ENCODE data around the gene CEP104. TPM values are rescaled to one million over a fixed set of nuclear protein-coding genes. Genes with fewer than 3 reads are reported as not detected.

CEP104 gene
- total and polyA plus RNA-seq, 9 of the 15 experiments (the other 6 are each of a cell fraction or from before 2014, with no cell fraction given): 11.2 to 63.4 (median 42.6) TPM

DNA sequence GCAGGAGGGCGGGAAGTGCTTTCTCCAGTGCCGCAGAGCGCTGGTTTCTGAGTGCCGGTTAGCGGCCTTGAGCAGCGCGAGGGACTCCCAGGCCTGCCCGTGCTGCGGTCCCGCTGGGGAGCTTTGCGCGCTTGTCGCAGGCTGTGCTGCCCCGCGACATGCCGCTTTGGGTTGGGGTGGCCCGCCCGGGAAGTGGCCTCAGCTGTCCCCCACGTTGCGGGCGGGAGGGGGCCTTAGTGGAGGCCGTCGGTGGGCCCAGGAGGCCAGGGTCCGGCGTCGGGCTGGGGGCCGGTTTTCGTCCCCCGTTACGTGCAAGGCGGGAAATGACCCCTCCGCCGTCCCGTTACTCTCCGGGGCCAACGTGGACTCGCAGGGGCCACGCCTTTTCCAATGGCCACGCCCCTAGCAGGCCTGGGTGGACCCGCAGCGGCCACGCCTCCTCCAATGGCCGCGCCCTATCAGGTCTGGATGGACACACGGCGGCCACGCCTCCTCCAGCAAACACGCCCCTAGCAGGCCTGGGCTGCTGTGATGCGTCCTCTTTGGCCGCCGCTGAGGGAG is 44.0 kb upstream of the CEP104 start (continued):
- TF ChIP-seq, protein P1, sequence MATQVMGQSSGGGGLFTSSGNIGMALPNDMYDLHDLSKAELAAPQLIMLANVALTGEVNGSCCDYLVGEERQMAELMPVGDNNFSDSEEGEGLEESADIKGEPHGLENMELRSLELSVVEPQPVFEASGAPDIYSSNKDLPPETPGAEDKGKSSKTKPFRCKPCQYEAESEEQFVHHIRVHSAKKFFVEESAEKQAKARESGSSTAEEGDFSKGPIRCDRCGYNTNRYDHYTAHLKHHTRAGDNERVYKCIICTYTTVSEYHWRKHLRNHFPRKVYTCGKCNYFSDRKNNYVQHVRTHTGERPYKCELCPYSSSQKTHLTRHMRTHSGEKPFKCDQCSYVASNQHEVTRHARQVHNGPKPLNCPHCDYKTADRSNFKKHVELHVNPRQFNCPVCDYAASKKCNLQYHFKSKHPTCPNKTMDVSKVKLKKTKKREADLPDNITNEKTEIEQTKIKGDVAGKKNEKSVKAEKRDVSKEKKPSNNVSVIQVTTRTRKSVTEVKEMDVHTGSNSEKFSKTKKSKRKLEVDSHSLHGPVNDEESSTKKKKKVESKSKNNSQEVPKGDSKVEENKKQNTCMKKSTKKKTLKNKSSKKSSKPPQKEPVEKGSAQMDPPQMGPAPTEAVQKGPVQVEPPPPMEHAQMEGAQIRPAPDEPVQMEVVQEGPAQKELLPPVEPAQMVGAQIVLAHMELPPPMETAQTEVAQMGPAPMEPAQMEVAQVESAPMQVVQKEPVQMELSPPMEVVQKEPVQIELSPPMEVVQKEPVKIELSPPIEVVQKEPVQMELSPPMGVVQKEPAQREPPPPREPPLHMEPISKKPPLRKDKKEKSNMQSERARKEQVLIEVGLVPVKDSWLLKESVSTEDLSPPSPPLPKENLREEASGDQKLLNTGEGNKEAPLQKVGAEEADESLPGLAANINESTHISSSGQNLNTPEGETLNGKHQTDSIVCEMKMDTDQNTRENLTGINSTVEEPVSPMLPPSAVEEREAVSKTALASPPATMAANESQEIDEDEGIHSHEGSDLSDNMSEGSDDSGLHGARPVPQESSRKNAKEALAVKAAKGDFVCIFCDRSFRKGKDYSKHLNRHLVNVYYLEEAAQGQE (IDR thresholded peaks at IDR 0.05; ENCODE audit: borderline replicate concordance): no peak
- TF ChIP-seq, protein P1 (CRISPR knock-in tag; IDR thresholded peaks at IDR 0.05; ENCODE audit: low read depth): 0 out of 2 replicates have a peak, but pooled peaks have one; percentile 23
- TF ChIP-seq SAP30 (IDR thresholded peaks at IDR 0.05; ENCODE audit: borderline replicate concordance, insufficient read depth, low read depth, low read length, poor library complexity, severe bottlenecking) (peak; percentile 17), NEUROD1 (IDR thresholded peaks at IDR 0.05; ENCODE audit: borderline replicate concordance, low read depth, low read length, partially characterized antibody) (peak; percentile 56), CREM (IDR thresholded peaks at IDR 0.05; ENCODE audit: low read depth) (peak; percentile 81), ETV5 (CRISPR knock-in tag; IDR thresholded peaks at IDR 0.05; ENCODE audit: low read depth) (peak; percentile 16; the same call in 1 of the 2 replicates), NFIX (CRISPR knock-in tag; IDR thresholded peaks at IDR 0.05; ENCODE audit: low read depth) (no peak), FOXK2 (conservative IDR thresholded peaks at IDR 0.05 in 1 of 2, IDR thresholded peaks at IDR 0.05 in 1 of 2; ENCODE audit: low read depth in 2 of 2) (peak; percentile 90 to 91), NBN (IDR thresholded peaks at IDR 0.05; ENCODE audit: low read depth) (peak; percentile 24; the same call in 1 of the 2 replicates)
- TF ChIP-seq, protein P2, sequence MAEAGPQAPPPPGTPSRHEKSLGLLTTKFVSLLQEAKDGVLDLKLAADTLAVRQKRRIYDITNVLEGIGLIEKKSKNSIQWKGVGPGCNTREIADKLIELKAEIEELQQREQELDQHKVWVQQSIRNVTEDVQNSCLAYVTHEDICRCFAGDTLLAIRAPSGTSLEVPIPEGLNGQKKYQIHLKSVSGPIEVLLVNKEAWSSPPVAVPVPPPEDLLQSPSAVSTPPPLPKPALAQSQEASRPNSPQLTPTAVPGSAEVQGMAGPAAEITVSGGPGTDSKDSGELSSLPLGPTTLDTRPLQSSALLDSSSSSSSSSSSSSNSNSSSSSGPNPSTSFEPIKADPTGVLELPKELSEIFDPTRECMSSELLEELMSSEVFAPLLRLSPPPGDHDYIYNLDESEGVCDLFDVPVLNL (CRISPR knock-in tag; IDR thresholded peaks at IDR 0.05; ENCODE audit: low read depth): no peak; the same call in 1 of the 2 replicates
- TF ChIP-seq, protein P3, sequence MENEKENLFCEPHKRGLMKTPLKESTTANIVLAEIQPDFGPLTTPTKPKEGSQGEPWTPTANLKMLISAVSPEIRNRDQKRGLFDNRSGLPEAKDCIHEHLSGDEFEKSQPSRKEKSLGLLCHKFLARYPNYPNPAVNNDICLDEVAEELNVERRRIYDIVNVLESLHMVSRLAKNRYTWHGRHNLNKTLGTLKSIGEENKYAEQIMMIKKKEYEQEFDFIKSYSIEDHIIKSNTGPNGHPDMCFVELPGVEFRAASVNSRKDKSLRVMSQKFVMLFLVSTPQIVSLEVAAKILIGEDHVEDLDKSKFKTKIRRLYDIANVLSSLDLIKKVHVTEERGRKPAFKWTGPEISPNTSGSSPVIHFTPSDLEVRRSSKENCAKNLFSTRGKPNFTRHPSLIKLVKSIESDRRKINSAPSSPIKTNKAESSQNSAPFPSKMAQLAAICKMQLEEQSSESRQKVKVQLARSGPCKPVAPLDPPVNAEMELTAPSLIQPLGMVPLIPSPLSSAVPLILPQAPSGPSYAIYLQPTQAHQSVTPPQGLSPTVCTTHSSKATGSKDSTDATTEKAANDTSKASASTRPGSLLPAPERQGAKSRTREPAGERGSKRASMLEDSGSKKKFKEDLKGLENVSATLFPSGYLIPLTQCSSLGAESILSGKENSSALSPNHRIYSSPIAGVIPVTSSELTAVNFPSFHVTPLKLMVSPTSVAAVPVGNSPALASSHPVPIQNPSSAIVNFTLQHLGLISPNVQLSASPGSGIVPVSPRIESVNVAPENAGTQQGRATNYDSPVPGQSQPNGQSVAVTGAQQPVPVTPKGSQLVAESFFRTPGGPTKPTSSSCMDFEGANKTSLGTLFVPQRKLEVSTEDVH (IDR thresholded peaks at IDR 0.05; ENCODE audit: low read depth, partially characterized antibody): peak; percentile 58
- TF ChIP-seq, protein P4, sequence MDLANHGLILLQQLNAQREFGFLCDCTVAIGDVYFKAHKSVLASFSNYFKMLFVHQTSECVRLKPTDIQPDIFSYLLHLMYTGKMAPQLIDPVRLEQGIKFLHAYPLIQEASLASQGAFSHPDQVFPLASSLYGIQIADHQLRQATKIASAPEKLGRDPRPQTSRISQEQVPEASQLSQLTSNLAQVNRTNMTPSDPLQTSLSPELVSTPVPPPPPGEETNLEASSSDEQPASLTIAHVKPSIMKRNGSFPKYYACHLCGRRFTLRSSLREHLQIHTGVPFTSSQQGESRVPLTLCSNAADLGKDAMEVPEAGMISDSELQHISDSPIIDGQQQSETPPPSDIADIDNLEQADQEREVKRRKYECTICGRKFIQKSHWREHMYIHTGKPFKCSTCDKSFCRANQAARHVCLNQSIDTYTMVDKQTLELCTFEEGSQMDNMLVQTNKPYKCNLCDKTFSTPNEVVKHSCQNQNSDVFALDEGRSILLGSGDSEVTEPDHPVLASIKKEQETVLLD (IDR thresholded peaks at IDR 0.05): no peak
